IPS-18a (cell line): ENCODE measurements around the gene AIFM3.

Experiments
- H3K27ac ChIP-seq: one replicate; pipeline ENCODE4 v1.5.1; 2013; ENCODE audit warnings: low read length
- H3K27me3 ChIP-seq: one replicate; pipeline ENCODE4 v1.6.1; 2013; ENCODE audit warnings: mild to moderate bottlenecking, low read length; ENCODE audit not compliant: control insufficient read depth, insufficient read depth
- H3K36me3 ChIP-seq: one replicate; pipeline ENCODE4 v1.6.1; 2013; ENCODE audit warnings: low read depth, low read length; ENCODE audit not compliant: control insufficient read depth
- H3K4me1 ChIP-seq: one replicate; pipeline ENCODE4 v1.6.1; 2013; ENCODE audit warnings: low read depth, low read length; ENCODE audit not compliant: control insufficient read depth
- H3K4me3 ChIP-seq: one replicate; pipeline ENCODE4 v1.5.1; 2013; ENCODE audit warnings: low read length
- H3K9ac ChIP-seq: one replicate; pipeline ENCODE4 v1.6.1; 2013; ENCODE audit warnings: mild to moderate bottlenecking, low read length, moderate library complexity
- H3K9me3 ChIP-seq: one replicate; pipeline ENCODE4 v1.6.1; 2013; ENCODE audit warnings: low read depth, low read length; ENCODE audit not compliant: control insufficient read depth

Gene AIFM3

DNA sequence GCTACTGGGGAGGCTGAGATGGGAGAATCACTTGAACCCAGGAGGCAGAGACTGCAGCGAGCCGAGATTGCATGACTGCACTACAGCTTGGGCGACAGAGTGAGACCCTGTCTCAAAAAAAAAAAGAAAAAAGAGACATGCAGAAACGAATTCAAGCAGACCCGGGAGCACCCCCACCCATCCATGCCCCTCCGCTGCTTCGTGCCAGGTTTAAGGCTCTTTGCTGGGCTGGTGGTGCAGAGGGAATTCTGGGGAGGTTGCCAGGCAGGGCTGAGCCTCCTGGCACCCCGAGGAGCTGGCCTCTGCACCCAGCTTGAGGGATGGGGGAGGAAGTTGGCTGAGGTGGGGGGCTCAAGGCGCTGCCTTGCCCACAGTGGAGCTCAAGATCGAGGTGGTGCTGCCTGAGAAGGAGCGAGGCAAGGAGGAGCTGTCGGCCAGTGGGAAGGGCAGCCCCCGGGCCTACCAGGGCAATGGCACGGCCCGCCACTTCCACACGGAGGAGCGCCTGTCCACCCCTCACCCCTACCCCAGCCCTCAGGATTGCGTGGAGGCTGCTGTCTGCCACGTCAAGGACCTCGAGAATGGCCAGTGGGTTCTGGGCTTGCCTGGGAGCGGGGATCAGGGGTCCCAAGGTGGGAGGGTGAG is 6.0 kb downstream of the AIFM3 start:
- Histone ChIP-seq H3K9ac (no peak overlapping the region), H3K27me3 (peaks cover 16% of the 10 kb centered on the region), H3K36me3 (no peaks in the 10 kb centered on the region), H3K27ac (no peak overlapping the region), H3K4me3 (no peak overlapping the region), H3K9me3 (no peaks in the 10 kb centered on the region), H3K4me1 (peaks cover 12% of the 10 kb centered on the region)

DNA sequence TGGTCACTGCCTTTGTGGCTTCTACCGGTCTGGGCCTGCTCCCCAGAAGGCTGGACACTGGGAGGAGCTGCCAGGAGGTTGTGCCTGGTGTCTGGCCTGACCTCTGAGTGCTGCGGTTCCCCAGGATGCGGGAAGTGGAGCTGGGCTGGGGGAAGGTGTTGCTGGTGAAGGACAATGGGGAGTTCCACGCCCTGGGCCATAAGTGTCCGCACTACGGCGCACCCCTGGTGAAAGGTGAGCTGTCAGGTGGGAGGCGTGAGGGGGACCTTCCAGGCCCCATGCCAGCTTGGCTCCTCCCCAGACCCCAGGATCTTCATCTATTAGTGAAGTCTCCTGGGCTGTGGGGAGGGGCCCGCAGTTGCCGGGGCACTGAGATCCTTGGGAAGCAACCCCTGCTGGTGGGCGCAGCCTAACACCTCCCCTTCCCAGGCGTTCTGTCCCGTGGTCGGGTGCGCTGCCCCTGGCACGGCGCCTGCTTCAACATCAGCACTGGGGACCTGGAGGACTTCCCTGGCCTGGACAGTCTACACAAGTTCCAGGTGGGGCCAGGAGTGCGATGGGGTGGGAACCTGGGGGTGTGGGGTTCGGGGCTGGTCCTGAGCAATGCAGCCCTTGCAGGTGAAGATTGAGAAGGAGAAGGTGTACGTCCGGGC is 6.7 kb downstream of the AIFM3 start:
- Histone ChIP-seq H3K27me3 (peaks cover 15% of the 10 kb centered on the region), H3K27ac (no peak overlapping the region), H3K4me3 (no peak overlapping the region), H3K9me3 (peaks cover 6% of the 10 kb centered on the region), H3K36me3 (no peaks in the 10 kb centered on the region), H3K9ac (no peak overlapping the region), H3K4me1 (peaks cover 12% of the 10 kb centered on the region)

DNA sequence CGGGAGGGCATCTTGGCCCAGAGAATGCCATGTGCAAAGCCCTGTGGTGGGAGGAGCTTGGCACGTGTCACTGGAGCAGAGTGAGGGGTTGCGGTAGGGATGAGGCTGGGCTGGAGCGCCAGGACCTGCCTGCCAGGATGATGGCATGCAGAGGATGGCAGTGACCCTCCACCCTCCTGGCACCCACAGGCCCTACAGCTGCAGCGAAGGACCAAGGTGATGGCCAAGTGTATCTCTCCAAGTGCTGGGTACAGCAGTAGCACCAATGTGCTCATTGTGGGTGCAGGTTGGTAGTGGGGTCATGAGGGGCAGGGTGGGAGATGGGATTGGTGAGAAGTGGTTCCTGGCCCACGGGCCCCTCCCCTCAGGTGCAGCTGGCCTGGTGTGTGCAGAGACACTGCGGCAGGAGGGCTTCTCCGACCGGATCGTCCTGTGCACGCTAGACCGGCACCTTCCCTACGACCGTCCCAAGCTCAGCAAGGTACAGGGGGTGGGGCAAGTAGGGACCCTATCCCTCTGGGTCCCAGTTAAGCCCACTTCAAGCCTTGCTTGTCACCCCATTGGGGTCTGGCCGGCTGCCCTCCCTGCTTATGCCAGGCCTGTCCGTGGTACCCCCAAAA is 7.4 kb downstream of the AIFM3 start:
- Histone ChIP-seq H3K27ac (no peak overlapping the region), H3K9ac (no peak overlapping the region), H3K4me3 (no peak overlapping the region), H3K27me3 (peaks cover 11% of the 10 kb centered on the region), H3K4me1 (peaks cover 12% of the 10 kb centered on the region), H3K9me3 (peaks cover 7% of the 10 kb centered on the region), H3K36me3 (no peaks in the 10 kb centered on the region)

DNA sequence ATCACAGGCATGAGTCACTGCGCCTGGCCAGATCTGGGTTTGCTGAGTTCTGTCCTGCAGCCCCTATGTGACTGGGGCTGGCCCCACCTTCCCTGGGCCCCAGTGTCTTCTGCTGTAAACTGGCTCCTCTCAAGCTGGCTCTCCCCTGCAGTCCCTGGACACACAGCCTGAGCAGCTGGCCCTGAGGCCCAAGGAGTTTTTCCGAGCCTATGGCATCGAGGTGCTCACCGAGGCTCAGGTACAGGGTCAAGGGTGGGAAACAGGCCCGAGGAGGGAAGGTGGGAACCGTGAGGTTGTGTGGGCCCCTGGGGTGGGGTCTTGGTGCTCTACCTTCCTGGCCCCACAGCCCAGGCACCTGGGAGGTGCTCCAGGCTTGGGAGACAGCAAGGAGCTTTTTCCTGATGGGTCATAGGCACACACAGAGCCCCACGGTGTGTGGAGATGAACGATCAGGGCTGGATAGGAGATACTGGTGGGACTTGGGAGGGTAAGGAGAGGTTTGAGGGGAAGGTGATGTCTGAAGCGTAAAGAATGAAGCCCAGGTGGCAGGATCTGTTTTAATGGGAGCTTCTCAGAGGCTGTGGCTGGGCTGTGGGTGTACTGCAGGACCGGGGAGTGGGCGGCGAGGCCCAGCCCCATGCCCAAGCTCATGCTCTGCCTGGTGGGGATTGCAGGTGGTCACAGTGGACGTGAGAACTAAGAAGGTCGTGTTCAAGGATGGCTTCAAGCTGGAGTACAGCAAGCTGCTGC is 8.7 kb downstream of the AIFM3 start:
- Histone ChIP-seq H3K9me3 (peaks cover 7% of the 10 kb centered on the region), H3K27ac (no peak overlapping the region), H3K27me3 (peaks cover 13% of the 10 kb centered on the region), H3K36me3 (no peaks in the 10 kb centered on the region), H3K9ac (no peak overlapping the region), H3K4me1 (peaks cover 11% of the 10 kb centered on the region), H3K4me3 (no peak overlapping the region)

DNA sequence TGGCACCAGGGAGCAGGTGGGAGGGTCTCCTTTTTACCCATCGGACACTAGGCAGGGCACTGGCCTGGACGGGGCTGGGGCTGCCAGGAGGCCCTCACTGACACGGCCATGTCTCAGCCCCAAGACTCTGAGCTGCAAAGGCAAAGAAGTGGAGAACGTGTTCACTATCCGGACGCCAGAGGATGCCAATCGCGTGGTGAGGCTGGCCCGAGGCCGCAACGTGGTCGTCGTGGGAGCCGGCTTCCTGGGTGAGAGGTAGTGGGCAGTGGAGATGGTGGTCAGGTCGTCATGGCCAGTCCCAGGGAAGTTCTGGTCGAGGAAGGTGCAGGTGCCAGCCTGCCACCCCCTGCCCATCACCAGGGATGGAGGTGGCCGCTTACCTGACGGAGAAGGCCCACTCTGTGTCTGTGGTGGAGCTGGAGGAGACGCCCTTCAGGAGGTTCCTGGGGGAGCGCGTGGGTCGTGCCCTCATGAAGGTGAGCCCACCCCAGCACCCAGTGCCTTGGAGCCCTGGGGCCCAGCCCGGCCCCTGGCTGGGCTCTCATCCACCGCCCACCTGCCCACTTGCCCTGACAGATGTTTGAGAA is 9.3 kb downstream of the AIFM3 start:
- no peak overlapping the region for H3K9ac ChIP-seq
- no peak overlapping the region for H3K4me3 ChIP-seq
- no peak overlapping the region for H3K27ac ChIP-seq
- peaks cover 7% of the 10 kb centered on the region for H3K9me3 ChIP-seq
- H3K36me3 ChIP-seq = no peaks in the 10 kb centered on the region
- H3K27me3 ChIP-seq = peaks cover 13% of the 10 kb centered on the region
- peaks cover 8% of the 10 kb centered on the region for H3K4me1 ChIP-seq

DNA sequence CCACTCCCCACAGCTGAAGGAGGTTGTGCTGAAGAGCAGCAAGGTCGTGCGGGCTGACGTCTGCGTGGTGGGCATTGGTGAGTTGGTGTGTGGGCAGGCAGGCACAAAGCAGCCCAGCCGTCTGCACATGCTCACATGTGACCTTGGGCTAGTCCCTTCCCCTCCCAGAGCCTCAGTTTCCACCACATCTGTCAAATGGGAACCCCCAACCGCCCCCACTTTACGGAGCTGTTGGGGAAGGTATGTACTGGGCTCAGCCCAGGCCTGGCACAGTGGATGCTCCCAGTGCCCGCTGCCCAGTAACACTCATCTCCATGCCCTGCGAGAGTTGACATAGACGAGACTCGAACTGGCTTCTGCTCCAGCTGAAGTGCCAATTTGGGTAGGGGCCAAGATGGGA is 10.0 kb downstream of the AIFM3 start:
- peaks cover 13% of the 10 kb centered on the region for H3K27me3 ChIP-seq
- no peak overlapping the region for H3K9ac ChIP-seq
- no peak overlapping the region for H3K27ac ChIP-seq
- H3K36me3 ChIP-seq = no peaks in the 10 kb centered on the region
- H3K4me3 ChIP-seq = no peak overlapping the region
- peaks cover 7% of the 10 kb centered on the region for H3K9me3 ChIP-seq
- H3K4me1 ChIP-seq = peaks cover 6% of the 10 kb centered on the region

DNA sequence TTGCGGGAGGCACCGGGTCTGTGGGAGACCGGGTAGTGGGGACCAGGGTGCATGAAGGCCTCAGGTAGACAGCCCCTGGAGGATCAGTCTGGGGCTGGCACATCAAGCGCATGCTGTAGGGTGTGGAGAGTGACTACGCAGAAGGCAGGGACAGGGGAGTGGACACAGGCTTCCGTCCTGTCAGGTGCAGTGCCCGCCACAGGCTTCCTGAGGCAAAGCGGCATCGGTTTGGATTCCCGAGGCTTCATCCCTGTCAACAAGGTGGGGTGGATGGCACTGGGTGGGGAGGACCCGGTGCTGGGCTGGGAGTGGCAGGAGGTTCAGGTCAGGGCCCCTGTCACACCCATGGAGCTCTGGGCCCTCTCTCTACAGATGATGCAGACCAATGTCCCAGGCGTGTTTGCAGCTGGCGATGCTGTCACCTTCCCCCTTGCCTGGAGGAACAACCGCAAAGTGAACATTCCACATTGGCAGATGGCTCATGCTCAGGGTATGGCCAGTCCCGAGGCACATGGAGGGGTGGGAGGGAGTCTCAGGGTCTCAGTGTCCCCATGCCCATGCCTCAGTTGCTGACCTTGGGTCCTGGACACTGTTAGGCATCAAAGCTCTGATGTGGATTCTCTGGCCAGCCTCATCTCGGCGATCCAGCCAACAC is 10.6 kb downstream of the AIFM3 start:
- Histone ChIP-seq H3K4me3 (no peak overlapping the region), H3K27ac (no peak overlapping the region), H3K9ac (no peak overlapping the region), H3K36me3 (no peaks in the 10 kb centered on the region), H3K9me3 (peaks cover 7% of the 10 kb centered on the region), H3K4me1 (peaks cover 6% of the 10 kb centered on the region), H3K27me3 (peaks cover 13% of the 10 kb centered on the region)

DNA sequence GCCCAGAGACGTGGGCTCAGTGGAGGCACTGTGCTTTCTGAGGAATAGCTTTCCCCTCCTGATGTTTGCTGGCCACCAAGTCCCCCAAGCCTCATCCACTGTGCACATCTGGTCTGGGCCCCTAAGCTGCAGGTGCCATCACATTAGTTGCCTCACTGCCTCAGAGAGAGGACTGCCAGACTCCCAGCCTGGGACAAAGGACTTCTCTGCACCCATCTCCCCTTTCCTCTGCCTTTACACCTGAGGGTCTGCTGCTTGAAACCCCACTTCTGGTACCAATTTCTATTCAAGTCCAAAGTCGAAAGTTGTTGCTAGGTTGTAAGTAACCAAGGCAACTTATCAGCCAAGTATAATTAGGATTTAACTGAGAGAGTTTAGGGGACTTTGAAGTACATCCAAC is 11.4 kb downstream of the AIFM3 start:
- H3K27ac ChIP-seq = no peak overlapping the region
- H3K9me3 ChIP-seq = peaks cover 7% of the 10 kb centered on the region
- H3K4me1 ChIP-seq = peaks cover 10% of the 10 kb centered on the region
- H3K4me3 ChIP-seq = no peak overlapping the region
- H3K9ac ChIP-seq = no peak overlapping the region
- H3K27me3 ChIP-seq = peaks cover 13% of the 10 kb centered on the region
- H3K36me3 ChIP-seq = no peaks in the 10 kb centered on the region

DNA sequence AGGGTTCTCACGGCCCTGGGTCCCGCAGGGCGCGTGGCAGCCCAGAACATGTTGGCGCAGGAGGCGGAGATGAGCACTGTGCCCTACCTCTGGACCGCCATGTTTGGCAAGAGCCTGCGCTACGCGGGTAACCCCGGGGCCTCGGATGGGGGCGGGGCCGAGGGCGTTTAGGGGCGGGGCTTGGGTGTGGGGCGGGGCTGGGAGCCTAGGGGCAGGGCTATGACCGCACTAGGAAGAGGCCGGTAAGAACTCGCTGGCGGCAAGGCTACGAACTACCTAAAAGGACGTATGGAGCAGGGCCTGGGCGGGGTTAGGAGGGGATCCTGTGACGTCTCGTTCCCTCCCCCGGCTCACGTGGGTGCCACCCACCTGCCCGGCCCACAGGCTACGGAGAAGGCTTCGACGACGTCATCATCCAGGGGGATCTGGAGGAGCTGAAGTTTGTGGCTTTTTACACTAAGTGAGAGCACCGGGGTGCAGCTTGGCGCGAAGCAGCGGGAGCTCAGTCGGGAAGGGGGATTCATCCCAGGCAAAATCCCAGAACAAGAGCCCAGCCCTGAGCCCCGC is 12.3 kb downstream of the AIFM3 start:
- Histone ChIP-seq H3K36me3 (no peaks in the 10 kb centered on the region), H3K9me3 (peaks cover 7% of the 10 kb centered on the region), H3K4me3 (peak overlapping the region; percentile 46), H3K27ac (no peak overlapping the region), H3K27me3 (peaks cover 13% of the 10 kb centered on the region), H3K9ac (peak overlapping the region; percentile 11), H3K4me1 (peaks cover 10% of the 10 kb centered on the region)

DNA sequence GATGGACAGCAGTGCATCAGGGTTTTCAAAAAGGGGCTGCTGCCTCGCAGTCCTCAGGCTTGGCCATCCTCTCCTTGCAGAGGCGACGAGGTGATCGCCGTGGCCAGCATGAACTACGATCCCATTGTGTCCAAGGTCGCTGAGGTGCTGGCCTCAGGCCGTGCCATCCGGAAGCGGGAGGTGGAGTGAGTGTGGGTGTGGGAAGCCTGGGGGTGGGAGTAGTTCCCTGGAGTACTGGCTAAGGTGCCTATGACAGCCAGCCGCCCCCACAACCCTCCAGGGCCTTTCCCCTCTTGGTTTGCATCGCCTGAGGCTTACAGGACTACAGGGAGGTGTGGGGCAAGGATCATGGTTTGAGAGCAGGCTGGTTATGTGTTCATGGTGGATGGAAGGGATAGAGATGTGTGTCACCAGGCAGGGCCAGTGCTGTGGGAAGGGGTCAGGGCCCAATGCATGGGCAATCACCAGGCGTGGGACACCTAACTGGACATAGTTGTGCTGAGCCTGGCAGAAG is 12.9 kb downstream of the AIFM3 start:
- Histone ChIP-seq H3K9me3 (peaks cover 7% of the 10 kb centered on the region), H3K4me1 (peaks cover 10% of the 10 kb centered on the region), H3K27me3 (peaks cover 13% of the 10 kb centered on the region), H3K27ac (no peak overlapping the region), H3K9ac (peak overlapping the region; percentile 11), H3K4me3 (peak overlapping the region; percentile 46), H3K36me3 (no peaks in the 10 kb centered on the region)
